Activated T-helper 17 cell treated with anti-CD3 and anti-CD28 coated beads, Interleukin-2, amount 50 U/mL, for 72 hours (primary cell): ENCODE measurements around the gene HHIPL1. TPM values are rescaled to one million over a fixed set of nuclear protein-coding genes. Genes with fewer than 3 reads are reported as not detected.

Source experiments
- ATAC-seq: fragments of 150-1000 bp; cut with Tn5 transposase; replicated peaks from 2 replicates; pipeline ENCODE4 v1.10.0; 2021; ENCODE audit warnings: mild to moderate bottlenecking, moderate library complexity
- H3K27ac Mint-ChIP-seq: one replicate; pipeline ENCODE4 v1.8.0; 2022; ENCODE audit warnings: mixed read lengths
- H3K27me3 Mint-ChIP-seq: one replicate; pipeline ENCODE4 v1.8.0; 2022; ENCODE audit warnings: mixed read lengths
- H3K36me3 Mint-ChIP-seq: one replicate; pipeline ENCODE4 v1.8.0; 2022; ENCODE audit warnings: low read depth, mild to moderate bottlenecking, mixed read lengths
- H3K4me1 Mint-ChIP-seq: one replicate; pipeline ENCODE4 v1.8.0; 2022; ENCODE audit warnings: mixed read lengths
- H3K4me3 Mint-ChIP-seq: one replicate; pipeline ENCODE4 v1.8.0; 2022; ENCODE audit warnings: mild to moderate bottlenecking, mixed read lengths
- H3K9me3 Mint-ChIP-seq: one replicate; pipeline ENCODE4 v1.8.0; 2022; ENCODE audit warnings: mixed read lengths
- total RNA-seq, 2 donors: library from RNA; stranded (reverse); gene quantifications; one replicate each; pipeline ENCODE4 v1.2.3, GENCODE V29; 2022

Gene HHIPL1
- total RNA-seq: under 1 TPM in 1 of 2 donors, not detected in 1; 0.19 TPM

DNA sequence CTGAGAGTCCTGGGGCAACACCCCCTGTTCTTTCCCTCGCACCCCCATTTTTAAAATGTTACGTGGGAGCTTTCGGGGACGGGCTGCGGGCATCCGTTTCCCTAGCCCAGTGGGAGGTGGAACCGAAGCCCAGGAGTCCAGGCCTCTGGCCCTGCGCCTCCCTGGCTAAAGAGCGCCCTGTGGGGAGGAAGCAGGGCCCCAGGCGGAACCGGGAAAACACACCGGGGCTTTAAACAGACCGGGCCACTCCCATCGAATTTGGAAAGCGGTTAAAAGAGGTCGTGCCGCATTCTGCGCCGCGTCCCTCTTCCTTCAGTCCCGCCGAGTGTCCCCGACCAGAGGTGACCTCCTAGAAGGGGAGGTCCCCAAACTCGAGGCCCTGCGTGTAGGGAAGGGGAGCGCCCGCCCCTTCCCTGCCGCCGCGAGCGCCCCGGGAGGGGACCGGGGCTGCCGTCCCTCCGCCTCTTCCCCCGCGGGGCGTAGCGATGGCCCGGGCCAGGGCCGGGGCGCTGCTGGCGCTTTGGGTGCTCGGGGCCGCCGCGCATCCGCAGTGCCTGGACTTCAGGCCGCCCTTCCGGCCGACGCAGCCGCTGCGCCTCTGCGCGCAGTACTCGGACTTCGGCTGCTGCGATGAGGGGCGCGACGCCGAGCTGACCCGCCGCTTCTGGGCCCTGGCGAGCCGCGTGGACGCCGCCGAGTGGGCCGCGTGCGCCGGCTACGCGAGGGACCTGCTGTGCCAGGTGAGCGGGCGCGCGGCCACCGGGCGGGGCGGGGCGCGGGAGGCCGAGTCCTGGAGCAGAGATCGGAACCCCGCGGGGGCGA lies at the start of gene HHIPL1:
TSS of gene HHIPL1 (plus strand) at position 407 of the 822 bp plus-strand sequence. CDS start at position 486, 79 bp downstream.
- no peak for ATAC-seq
- no peaks in the 10 kb centered on the region for H3K4me1 Mint-ChIP-seq
- peak within 1 kb of the TSS; percentile 31 for H3K4me3 Mint-ChIP-seq
- H3K36me3 Mint-ChIP-seq: no peaks in the 10 kb centered on the region
- no peak within 1 kb of the TSS for H3K27ac Mint-ChIP-seq
- H3K27me3 Mint-ChIP-seq: peaks cover 8% of the 10 kb centered on the region
- no peaks in the 10 kb centered on the region for H3K9me3 Mint-ChIP-seq

DNA sequence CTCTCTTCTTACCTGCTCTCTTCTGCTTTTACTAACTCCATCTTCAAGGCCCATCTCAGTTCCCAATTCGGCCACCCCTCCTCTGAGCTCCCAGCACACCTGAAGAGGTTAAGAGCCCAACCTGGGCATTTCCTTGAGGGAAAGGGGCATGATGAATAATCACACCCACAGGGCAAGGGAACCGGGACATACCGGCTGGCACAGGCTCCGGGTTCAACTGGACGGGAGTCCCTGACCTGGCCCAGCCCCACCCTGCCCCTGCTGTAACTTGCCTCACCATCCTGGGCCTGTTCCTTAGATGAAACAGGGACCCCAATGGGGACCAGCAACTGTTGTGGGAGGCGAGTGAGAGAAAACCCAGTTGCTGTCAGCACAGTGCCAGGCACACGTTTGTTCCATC lies 49.4 kb upstream of the HHIPL1 start:
- Mint-ChIP-seq H3K4me3 (peak overlapping the region; percentile 66), H3K27me3 (no peaks in the 10 kb centered on the region), H3K27ac (peak overlapping the region; percentile 83), H3K36me3 (no peaks in the 10 kb centered on the region), H3K4me1 (peaks cover 12% of the 10 kb centered on the region), H3K9me3 (no peaks in the 10 kb centered on the region)
- ATAC-seq: no peak

DNA sequence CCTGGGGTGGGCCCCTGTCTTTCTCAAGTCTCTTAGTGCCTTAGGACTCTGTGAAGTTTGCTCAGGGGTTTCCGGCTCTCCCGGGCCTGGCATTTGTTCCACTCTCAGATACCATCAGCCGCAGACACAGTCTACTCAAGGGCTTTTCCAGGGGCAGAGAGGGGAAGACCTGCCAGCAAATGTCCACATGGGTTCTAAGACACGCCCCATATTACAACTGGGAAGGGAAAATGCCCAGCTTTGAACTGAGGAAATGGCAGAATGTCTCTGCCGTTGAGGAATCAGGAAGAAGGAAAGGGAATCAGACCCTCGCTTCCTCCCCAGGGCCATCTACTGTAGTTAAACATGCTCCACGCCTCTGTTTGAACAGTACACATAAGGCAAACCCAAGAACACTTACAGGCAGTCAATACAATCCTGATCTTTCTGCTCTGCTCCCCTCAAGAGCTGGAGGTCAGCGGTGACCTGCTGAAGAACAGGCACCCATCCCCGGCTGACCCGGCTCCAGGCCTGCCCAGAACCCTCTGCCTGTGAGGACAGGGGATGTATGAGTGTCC lies 48.8 kb upstream of the HHIPL1 start:
- no peaks in the 10 kb centered on the region for H3K9me3 Mint-ChIP-seq
- H3K36me3 Mint-ChIP-seq: no peaks in the 10 kb centered on the region
- no peak overlapping the region for H3K4me3 Mint-ChIP-seq
- no peak overlapping the region for H3K27ac Mint-ChIP-seq
- no peaks in the 10 kb centered on the region for H3K27me3 Mint-ChIP-seq
- peaks cover 12% of the 10 kb centered on the region for H3K4me1 Mint-ChIP-seq
- ATAC-seq: no peak

DNA sequence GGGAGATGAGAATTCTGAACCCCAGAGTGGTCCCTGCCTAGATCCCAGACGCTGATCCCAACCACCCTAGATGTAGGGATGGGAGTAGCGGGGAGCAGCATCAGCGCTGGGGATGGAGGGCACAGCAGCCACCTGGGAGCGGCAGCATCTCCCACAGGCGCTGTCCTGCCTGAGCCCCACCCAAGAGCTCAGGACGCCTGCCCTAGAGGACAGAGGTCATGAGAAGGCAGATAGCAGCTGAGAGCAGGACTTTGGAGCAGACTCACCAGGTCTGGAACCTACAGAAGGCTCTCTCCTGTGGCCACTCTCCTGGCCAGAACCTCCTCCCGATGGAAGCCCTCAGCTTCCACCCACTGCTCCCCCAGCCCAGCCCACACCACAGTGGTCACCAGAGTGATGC lies 48.2 kb upstream of the HHIPL1 start:
- H3K36me3 Mint-ChIP-seq: no peaks in the 10 kb centered on the region
- no peaks in the 10 kb centered on the region for H3K27me3 Mint-ChIP-seq
- H3K4me1 Mint-ChIP-seq: peaks cover 14% of the 10 kb centered on the region
- no peaks in the 10 kb centered on the region for H3K9me3 Mint-ChIP-seq
- H3K4me3 Mint-ChIP-seq: no peak overlapping the region
- no peak for ATAC-seq
- H3K27ac Mint-ChIP-seq: no peak overlapping the region

DNA sequence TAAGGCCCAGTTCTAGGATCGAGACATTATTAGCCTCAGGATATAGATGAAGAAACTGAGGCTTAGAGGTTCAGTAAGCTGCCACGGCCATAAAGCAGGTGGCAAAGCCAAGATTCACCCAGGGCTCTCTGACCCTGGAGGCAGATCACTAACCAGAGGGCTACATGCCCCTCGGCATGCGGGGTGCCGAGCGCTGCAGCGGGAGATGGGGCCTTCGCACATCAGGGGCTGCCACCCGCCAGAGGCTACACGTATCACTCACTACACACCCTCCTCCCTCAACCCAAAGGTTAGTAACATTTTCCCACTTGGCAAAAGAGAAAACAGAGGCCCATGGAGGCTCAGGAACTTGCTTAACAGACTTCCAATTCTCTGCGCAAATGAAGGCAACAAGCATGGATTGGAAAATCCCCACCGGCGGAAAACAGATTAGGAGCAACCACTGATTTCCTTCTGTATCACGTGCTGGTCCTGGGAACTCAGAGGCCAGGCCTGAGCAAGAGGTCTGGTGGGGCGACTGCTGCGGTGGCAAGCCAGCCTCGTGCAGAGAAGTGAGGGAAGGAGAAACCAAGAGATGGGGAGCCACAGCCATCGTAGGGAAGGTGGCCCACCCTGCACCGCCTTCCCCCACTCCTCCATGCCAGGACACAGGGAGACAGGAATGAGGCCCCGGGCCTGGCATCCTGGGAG lies 46.9 kb upstream of the HHIPL1 start:
- Mint-ChIP-seq H3K27me3 (no peaks in the 10 kb centered on the region), H3K4me3 (no peak overlapping the region), H3K4me1 (peaks cover 16% of the 10 kb centered on the region), H3K36me3 (no peaks in the 10 kb centered on the region), H3K27ac (peak overlapping the region; percentile 16), H3K9me3 (no peaks in the 10 kb centered on the region)
- ATAC-seq: no peak

DNA sequence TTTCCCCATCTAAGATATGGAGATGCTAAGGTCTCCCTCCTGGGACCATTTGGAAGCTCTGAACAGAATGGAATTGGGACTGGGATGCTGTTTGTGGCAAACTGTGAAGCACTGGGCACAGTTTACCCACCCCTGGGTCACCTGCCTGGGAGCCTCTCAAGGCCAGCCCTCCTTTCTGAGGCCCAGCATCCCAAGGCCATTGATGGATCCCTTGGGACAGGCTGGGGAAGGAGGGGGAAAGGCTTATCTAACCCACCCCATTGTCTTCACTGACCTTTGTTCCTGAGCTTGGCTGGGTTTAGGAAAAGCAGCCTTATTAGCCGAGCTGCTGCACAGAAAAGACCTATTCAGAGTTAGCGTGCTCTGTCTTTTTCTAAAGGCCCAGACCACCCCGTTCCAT lies 46.2 kb upstream of the HHIPL1 start:
- ATAC-seq: no peak
- H3K4me3 Mint-ChIP-seq: no peak overlapping the region
- H3K27me3 Mint-ChIP-seq: no peaks in the 10 kb centered on the region
- peaks cover 16% of the 10 kb centered on the region for H3K4me1 Mint-ChIP-seq
- H3K27ac Mint-ChIP-seq: no peak overlapping the region
- no peaks in the 10 kb centered on the region for H3K9me3 Mint-ChIP-seq
- H3K36me3 Mint-ChIP-seq: no peaks in the 10 kb centered on the region

DNA sequence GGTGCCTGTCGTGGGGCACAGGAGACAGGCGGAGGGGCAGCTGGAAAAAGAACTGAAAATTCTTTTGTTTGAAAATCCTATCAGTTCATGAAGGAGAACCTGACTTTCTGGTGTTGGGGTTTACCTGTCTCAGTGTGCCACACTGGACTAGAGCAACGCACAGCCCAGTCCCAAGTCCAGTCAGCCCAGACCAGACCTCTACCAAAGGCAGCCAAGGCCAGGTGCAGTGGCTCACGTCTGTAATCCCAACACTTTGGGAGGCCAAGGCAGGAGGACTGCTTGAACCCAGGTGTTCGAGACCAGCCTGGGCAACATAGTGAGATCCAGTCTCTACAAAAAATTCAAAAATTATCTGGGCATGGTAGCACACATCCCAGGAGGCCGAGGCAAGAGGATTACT lies 45.5 kb upstream of the HHIPL1 start:
- peaks cover 16% of the 10 kb centered on the region for H3K4me1 Mint-ChIP-seq
- H3K36me3 Mint-ChIP-seq: no peaks in the 10 kb centered on the region
- no peak for ATAC-seq
- H3K27ac Mint-ChIP-seq: no peak overlapping the region
- H3K27me3 Mint-ChIP-seq: no peaks in the 10 kb centered on the region
- H3K9me3 Mint-ChIP-seq: no peaks in the 10 kb centered on the region
- H3K4me3 Mint-ChIP-seq: no peak overlapping the region

DNA sequence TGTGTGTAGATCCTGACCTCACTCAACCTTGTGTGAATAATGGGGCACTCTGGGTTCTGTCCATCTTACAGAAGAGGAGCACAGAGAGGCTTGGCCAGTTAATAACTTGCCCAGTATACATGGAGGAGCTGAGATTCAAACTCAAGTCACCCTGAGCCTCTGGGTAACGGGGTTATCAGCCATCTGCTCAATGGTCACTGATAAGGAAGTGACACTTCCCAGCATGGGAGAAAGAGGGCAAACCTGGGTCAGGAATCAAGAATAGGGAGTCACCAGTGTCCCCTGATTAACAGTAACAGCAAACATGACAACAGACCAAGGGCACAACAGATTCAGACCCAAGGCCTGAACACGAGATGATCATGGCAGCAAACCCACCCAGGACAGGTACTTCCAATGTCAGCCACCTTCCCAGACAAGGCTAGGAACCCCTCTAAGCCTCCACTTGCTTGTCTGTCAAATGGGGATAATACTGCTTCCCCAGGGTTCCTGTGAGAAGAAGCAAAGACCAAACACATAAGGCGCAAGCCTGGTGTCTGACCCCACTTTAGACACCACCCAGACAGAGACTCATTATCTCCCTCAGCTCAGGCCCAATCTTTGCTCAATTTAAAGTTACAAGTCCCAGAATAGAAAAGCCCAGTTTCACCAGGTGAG lies 44.6 kb upstream of the HHIPL1 start:
- peaks cover 10% of the 10 kb centered on the region for H3K4me1 Mint-ChIP-seq
- H3K36me3 Mint-ChIP-seq: no peaks in the 10 kb centered on the region
- no peak for ATAC-seq
- no peak overlapping the region for H3K27ac Mint-ChIP-seq
- H3K9me3 Mint-ChIP-seq: no peaks in the 10 kb centered on the region
- H3K4me3 Mint-ChIP-seq: no peak overlapping the region
- H3K27me3 Mint-ChIP-seq: no peaks in the 10 kb centered on the region

DNA sequence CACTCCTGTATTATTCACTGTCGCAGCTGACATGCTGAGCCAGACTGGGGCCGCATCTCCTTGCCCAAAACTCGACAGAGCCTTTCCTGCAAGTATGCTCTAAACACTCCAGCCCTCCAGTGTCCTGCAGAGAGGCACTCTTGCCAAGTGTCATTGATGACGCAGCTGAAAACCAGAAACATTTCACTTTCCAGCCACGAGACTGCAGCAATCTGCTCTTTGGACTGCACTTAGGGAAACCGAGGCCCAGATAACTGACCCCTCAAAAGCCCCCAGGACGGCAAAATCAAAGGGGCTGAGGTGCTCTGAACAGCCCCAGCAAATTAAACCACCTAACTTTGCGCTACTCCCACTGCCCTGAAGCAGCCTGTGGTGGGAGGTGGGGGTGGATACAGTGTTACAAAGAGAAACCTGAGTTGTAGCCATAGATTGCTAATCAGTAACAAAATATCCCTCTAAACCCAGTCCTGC lies 43.5 kb upstream of the HHIPL1 start:
- Mint-ChIP-seq H3K27ac (no peak overlapping the region), H3K36me3 (no peaks in the 10 kb centered on the region), H3K4me3 (peak overlapping the region; percentile 55), H3K4me1 (peaks cover 15% of the 10 kb centered on the region), H3K27me3 (no peaks in the 10 kb centered on the region), H3K9me3 (no peaks in the 10 kb centered on the region)
- ATAC-seq: no peak

DNA sequence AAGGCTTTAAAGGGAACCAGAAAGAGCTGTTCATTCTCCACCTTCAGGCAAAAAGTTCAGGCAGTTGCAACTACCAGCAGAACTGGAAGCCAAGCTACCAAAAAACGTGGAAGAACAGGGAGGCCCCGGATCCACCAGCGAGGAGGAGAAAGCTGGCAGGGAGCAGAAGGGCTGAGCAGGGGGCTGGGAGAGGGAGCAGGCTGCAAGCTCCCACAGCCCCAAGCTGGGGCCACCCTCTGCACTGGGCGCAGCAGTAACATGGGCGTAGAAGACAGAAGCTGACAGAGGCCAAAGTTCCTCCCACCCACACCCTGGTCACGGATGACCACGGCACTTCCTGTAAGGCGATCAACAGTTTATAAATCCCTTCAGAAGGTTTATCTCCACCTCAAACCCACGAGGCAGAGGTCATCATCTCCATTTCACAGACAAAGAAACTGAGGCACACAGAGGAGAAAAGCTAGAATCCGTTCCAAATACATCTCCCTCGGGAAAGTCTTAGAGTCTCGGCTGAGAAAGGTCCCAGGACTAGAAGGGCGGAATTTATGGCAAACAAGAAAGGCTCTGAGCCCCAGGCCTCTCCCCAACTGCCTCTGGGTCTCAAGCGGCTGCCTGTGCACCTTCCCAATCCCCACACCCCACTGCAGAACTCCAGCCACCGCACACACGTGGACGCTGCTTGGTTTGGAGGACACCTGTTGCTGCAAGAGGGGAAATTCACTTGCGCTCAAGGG lies 42.7 kb upstream of the HHIPL1 start:
- Mint-ChIP-seq H3K4me1 (peaks cover 15% of the 10 kb centered on the region), H3K27ac (no peak overlapping the region), H3K27me3 (no peaks in the 10 kb centered on the region), H3K36me3 (no peaks in the 10 kb centered on the region), H3K4me3 (peak overlapping the region; percentile 55), H3K9me3 (no peaks in the 10 kb centered on the region)
- ATAC-seq: no peak

DNA sequence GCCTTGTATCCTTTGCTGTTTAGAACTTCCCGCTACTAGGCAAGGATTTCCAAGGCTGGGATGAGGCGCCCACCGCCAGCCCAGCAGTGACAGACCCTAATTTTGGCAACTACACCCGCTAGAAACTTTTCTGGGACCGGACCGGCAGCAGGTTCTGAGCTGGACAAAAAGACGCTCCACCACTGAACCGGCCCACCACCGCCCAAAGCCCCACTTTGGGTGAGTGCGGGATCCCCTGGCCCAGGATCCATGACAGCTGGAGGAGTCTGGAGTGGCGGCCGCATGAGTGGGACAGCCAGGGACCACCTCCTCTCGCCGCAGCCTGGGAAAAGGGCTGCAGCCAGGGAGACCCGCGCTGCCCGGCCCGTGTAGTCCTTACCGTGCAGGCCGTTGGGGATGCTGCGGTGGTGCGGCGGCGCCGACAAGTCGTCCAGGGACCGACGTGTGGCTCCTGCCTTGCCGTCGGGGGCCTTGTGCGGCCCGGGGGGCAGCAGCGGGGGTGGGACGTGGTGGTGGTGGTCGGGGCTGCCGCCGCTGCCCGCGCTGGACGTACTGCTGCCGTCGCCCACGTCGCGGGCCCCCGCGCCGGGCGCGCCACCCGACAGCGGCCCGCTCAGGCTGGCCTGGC lies 42.0 kb upstream of the HHIPL1 start:
- peaks cover 15% of the 10 kb centered on the region for H3K4me1 Mint-ChIP-seq
- H3K27me3 Mint-ChIP-seq: no peaks in the 10 kb centered on the region
- H3K27ac Mint-ChIP-seq: no peak overlapping the region
- H3K9me3 Mint-ChIP-seq: no peaks in the 10 kb centered on the region
- no peaks in the 10 kb centered on the region for H3K36me3 Mint-ChIP-seq
- H3K4me3 Mint-ChIP-seq: peak overlapping the region; percentile 55
- ATAC-seq: no peak

DNA sequence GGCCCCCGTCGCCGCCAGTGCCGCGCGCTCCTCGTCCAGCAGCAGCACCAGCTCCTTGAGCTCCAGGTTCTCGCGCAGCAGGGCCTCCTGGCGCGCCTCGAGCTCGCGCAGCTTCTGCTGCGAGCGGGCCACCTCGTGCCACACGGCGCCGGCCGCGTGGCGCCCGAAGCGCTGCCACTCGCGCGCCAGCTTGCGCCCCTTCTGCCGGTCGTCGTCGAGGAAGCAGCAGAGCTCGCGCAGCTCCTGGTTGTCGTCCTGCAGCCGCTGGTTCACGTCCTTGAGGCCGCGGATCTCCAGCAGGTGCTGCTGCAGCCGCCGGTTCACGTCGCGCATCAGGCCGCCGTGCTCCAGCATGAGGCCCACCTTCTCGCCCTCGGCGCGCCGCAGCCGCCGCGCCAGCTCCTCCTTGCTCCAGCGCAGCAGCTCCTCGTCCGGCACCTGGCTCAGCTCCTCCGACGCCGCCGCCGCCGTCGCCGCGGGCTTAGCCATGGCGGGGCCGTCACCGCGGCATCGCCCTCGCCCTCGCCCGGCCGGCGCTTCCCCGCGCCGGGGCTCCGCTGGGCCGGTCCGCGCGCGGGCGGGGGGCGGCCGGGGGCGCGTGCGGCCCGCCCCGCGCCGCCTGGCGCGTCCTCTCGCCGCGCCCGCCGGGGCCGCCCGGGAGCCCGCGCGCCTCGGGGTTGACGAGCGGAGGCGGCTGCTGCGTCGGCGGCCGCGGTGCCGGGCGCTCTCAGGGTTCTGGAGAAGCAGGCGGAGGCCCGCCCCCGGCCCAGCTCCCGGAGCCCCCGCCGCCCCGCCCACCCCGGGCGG lies 41.3 kb upstream of the HHIPL1 start, which contains the start of gene CCDC85C:
TSS of gene CCDC85C (minus strand) at position 737 of the 807 bp plus-strand sequence. CDS start at position 489, 248 bp downstream.
- Mint-ChIP-seq H3K27me3 (no peaks in the 10 kb centered on the region), H3K36me3 (no peaks in the 10 kb centered on the region), H3K4me3 (peak within 1 kb of the TSS; percentile 73), H3K27ac (no peak within 1 kb of the TSS), H3K4me1 (peaks cover 15% of the 10 kb centered on the region), H3K9me3 (no peaks in the 10 kb centered on the region)
- ATAC-seq: peak; percentile 7

DNA sequence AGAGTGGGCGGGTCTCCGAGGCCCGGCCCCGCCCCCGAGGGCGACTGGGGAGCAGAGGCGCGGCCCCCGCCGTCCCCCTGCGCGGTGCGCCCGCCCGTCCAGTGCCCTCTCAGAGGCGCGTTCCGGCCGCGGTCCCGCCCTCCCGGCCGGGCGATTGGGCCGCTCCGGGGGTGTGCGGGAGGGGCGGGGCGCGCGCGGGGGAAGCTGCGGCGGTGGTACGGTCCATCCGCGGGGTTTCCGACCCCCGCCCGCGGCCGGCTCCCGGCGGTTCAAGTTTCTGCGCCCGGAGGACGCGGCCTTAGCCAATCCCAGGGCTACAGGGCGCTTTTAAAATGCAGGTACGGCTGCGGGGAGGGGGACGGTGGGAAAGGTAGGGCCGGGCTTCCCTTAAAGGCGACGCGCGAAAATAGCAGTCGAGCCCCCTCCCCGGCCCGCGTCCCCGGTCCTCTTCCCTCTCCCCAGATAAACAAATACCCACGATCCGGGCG lies 40.6 kb upstream of the HHIPL1 start:
- H3K9me3 Mint-ChIP-seq: no peaks in the 10 kb centered on the region
- H3K27me3 Mint-ChIP-seq: no peaks in the 10 kb centered on the region
- peak overlapping the region; percentile 73 for H3K4me3 Mint-ChIP-seq
- peak; percentile 95 for ATAC-seq
- no peaks in the 10 kb centered on the region for H3K36me3 Mint-ChIP-seq
- peaks cover 15% of the 10 kb centered on the region for H3K4me1 Mint-ChIP-seq
- H3K27ac Mint-ChIP-seq: no peak overlapping the region
